Duodenal mucosa (tissue), 2 donors: ENCODE measurements around the gene GRIK1.

Source experiments
- H3K27ac ChIP-seq: one replicate; pipeline ENCODE4 v1.7.0; 2013; ENCODE audit warnings: low read depth, low read length
- H3K27me3 ChIP-seq, 2 donors: one replicate each; pipeline ENCODE4 v1.7.0; 2013; ENCODE audit warnings: low read length in 2 of 2, control low read depth in 1 of 2; ENCODE audit not compliant: insufficient read depth in 2 of 2, control insufficient read depth in 1 of 2
- H3K36me3 ChIP-seq, 2 donors: one replicate each; pipeline ENCODE4 v1.7.0; 2013; ENCODE audit warnings: low read length in 2 of 2, control low read depth in 1 of 2; ENCODE audit not compliant: insufficient read depth in 2 of 2, control insufficient read depth in 1 of 2
- H3K4me1 ChIP-seq, 2 donors: one replicate each; pipeline ENCODE4 v1.7.0; 2013; ENCODE audit warnings: low read length in 2 of 2, control low read depth in 1 of 2; ENCODE audit not compliant: insufficient read depth in 2 of 2, control insufficient read depth in 1 of 2
- H3K4me3 ChIP-seq, 2 donors: one replicate each; pipeline ENCODE4 v1.7.0; 2013; ENCODE audit warnings: low read length in 2 of 2, low read depth in 1 of 2
- H3K9ac ChIP-seq, 2 donors: one replicate each; pipeline ENCODE4 v1.7.0; 2013; ENCODE audit warnings: low read length in 2 of 2, low read depth in 1 of 2
- H3K9me3 ChIP-seq, 2 donors: one replicate each; pipeline ENCODE4 v1.7.0; 2013; ENCODE audit warnings: low read length in 2 of 2, control low read depth in 1 of 2; ENCODE audit not compliant: control insufficient read depth in 1 of 2

GRIK1 gene

GRCh38 chr21:29887313-29888009 lies 52.3 kb downstream of the GRIK1 start:
- no peaks in the 10 kb centered on the region for H3K9me3 ChIP-seq
- no peak overlapping the region for H3K27ac ChIP-seq
- no peaks in the 10 kb centered on the region for H3K27me3 ChIP-seq
- no peak overlapping the region for H3K4me3 ChIP-seq
- no peaks in the 10 kb centered on the region for H3K4me1 ChIP-seq
- H3K9ac ChIP-seq, result no peak overlapping the region
- no peaks in the 10 kb centered on the region for H3K36me3 ChIP-seq

- H3K4me3 ChIP-seq, result no peak overlapping the region
- H3K4me1 ChIP-seq, result no peaks in the 10 kb centered on the region
- no peak overlapping the region for H3K27ac ChIP-seq
- no peaks in the 10 kb centered on the region for H3K9me3 ChIP-seq
- no peaks in the 10 kb centered on the region for H3K36me3 ChIP-seq
- no peak overlapping the region for H3K9ac ChIP-seq
- no peaks in the 10 kb centered on the region for H3K27me3 ChIP-seq
Observed at GRCh38 chr21:29885491-29885890, 54.3 kb downstream of the GRIK1 start.

GRCh38 chr21:29875873-29876272 lies 63.9 kb downstream of the GRIK1 start:
- Histone ChIP-seq H3K4me1 (no peaks in the 10 kb centered on the region), H3K4me3 (no peak overlapping the region), H3K9me3 (no peaks in the 10 kb centered on the region), H3K27me3 (no peaks in the 10 kb centered on the region), H3K27ac (no peak overlapping the region), H3K36me3 (no peaks in the 10 kb centered on the region), H3K9ac (no peak overlapping the region)

- no peak overlapping the region for H3K9ac ChIP-seq
- H3K27me3 ChIP-seq, result no peaks in the 10 kb centered on the region
- no peak overlapping the region for H3K4me3 ChIP-seq
- H3K9me3 ChIP-seq, result no peaks in the 10 kb centered on the region
- no peaks in the 10 kb centered on the region for H3K36me3 ChIP-seq
- H3K4me1 ChIP-seq, result no peaks in the 10 kb centered on the region
- H3K27ac ChIP-seq, result no peak overlapping the region
Observed at GRCh38 chr21:29875036-29875716, 64.6 kb downstream of the GRIK1 start.

GRCh38 chr21:29873908-29874307 lies 65.9 kb downstream of the GRIK1 start:
- Histone ChIP-seq H3K27ac (no peak overlapping the region), H3K4me3 (no peak overlapping the region), H3K9ac (no peak overlapping the region), H3K36me3 (no peaks in the 10 kb centered on the region), H3K9me3 (no peaks in the 10 kb centered on the region), H3K4me1 (no peaks in the 10 kb centered on the region), H3K27me3 (no peaks in the 10 kb centered on the region)

- H3K27ac ChIP-seq, result no peak overlapping the region
- no peaks in the 10 kb centered on the region for H3K4me1 ChIP-seq
- H3K9ac ChIP-seq, result no peak overlapping the region
- H3K27me3 ChIP-seq, result no peaks in the 10 kb centered on the region
- H3K36me3 ChIP-seq, result no peaks in the 10 kb centered on the region
- no peak overlapping the region for H3K4me3 ChIP-seq
- H3K9me3 ChIP-seq, result no peaks in the 10 kb centered on the region
Observed at GRCh38 chr21:29870814-29871213, 69.0 kb downstream of the GRIK1 start.

GRCh38 chr21:29867796-29868195 lies 72.0 kb downstream of the GRIK1 start:
- Histone ChIP-seq H3K36me3 (no peaks in the 10 kb centered on the region), H3K4me3 (no peak overlapping the region), H3K27me3 (no peaks in the 10 kb centered on the region), H3K27ac (no peak overlapping the region), H3K4me1 (no peaks in the 10 kb centered on the region), H3K9me3 (no peaks in the 10 kb centered on the region), H3K9ac (no peak overlapping the region)

- no peak overlapping the region for H3K9ac ChIP-seq
Observed at GRCh38 chr21:29860346-29860745, 79.5 kb downstream of the GRIK1 start.

GRCh38 chr21:29857150-29857549 lies 82.6 kb downstream of the GRIK1 start:
- Histone ChIP-seq H3K9ac (no peak overlapping the region), H3K27me3 (no peaks in the 10 kb centered on the region), H3K36me3 (no peaks in the 10 kb centered on the region), H3K9me3 (no peaks in the 10 kb centered on the region), H3K27ac (no peak overlapping the region), H3K4me3 (no peak overlapping the region), H3K4me1 (no peaks in the 10 kb centered on the region)

More at GRCh38 chr21:29860346-29860745, 79.5 kb downstream of the GRIK1 start:
- H3K27ac ChIP-seq, result no peak overlapping the region
- H3K4me1 ChIP-seq, result no peaks in the 10 kb centered on the region
- no peaks in the 10 kb centered on the region for H3K36me3 ChIP-seq
- no peak overlapping the region for H3K4me3 ChIP-seq
- H3K9me3 ChIP-seq, result no peaks in the 10 kb centered on the region
- no peaks in the 10 kb centered on the region for H3K27me3 ChIP-seq

- Histone ChIP-seq H3K4me3 (no peak overlapping the region), H3K9me3 (no peaks in the 10 kb centered on the region), H3K36me3 (no peaks in the 10 kb centered on the region), H3K4me1 (no peaks in the 10 kb centered on the region), H3K27me3 (no peaks in the 10 kb centered on the region), H3K9ac (no peak overlapping the region), H3K27ac (no peak overlapping the region)
Observed at GRCh38 chr21:29854795-29855194, 85.0 kb downstream of the GRIK1 start.
